HepG2 (cell line): ENCODE measurements around the gene GADD45GIP1. TPM values are rescaled to one million over a fixed set of nuclear protein-coding genes. Genes with fewer than 3 reads are reported as not detected.

Source experiments
- IRF1 ChIP-seq: sonication (generic); formaldehyde crosslinking; IDR thresholded peaks from 2 replicates; pipeline ENCODE4 v1.4.0; 2020; ENCODE audit warnings: low read depth, mild to moderate bottlenecking, missing genetic modification reagents
- IRF9 ChIP-seq: sonication (generic); formaldehyde crosslinking; IDR thresholded peaks from 2 replicates; pipeline ENCODE4 v1.8.0; 2022; ENCODE audit warnings: missing genetic modification reagents, mild to moderate bottlenecking, borderline replicate concordance
- KDM1A ChIP-seq: IDR thresholded peaks from 2 replicates; pipeline ENCODE4 v1.6.1; 2016; ENCODE audit warnings: missing compliant biosample characterization
- RARG ChIP-seq: sonication (generic); formaldehyde crosslinking; IDR thresholded peaks from 2 replicates; pipeline ENCODE4 v1.4.0; 2020; ENCODE audit warnings: low read depth, mild to moderate bottlenecking, missing genetic modification reagents
- RBM22 ChIP-seq: fragments of 200-400 bp; formaldehyde crosslinking; optimal IDR thresholded peaks from 2 replicates; pipeline ENCODE3; 2017; ENCODE audit warnings: mild to moderate bottlenecking, low read length, moderate library complexity
- RBM39 ChIP-seq: fragments of 200-400 bp; formaldehyde crosslinking; IDR thresholded peaks from one replicate; pipeline ENCODE4 v1.6.1; 2018; ENCODE audit warnings: antibody characterized with exemption, mild to moderate bottlenecking, low read depth, low read length; ENCODE audit not compliant: poor library complexity, severe bottlenecking
- RCOR2 ChIP-seq: IDR thresholded peaks from 2 replicates; pipeline ENCODE4 v1.6.1; 2016; ENCODE audit warnings: missing biosample characterization, missing genetic modification reagents
- RNF2 ChIP-seq: fragments of 450-650 bp; conservative IDR thresholded peaks from 2 replicates; pipeline ENCODE4 v1.6.1; 2016; ENCODE audit warnings: low read depth
- SNAPC4 ChIP-seq: sonication (generic); formaldehyde crosslinking; IDR thresholded peaks from 2 replicates; pipeline ENCODE4 v1.4.0; 2020; ENCODE audit warnings: mild to moderate bottlenecking, missing genetic modification reagents
- TMF1 ChIP-seq: sonication (generic); formaldehyde crosslinking; IDR thresholded peaks from 2 replicates; pipeline ENCODE4 v1.8.1; 2022; ENCODE audit warnings: low read depth, missing genetic modification reagents
- TOE1 ChIP-seq: sonication (generic); formaldehyde crosslinking; IDR thresholded peaks from 2 replicates; pipeline ENCODE4 v1.4.0; 2020; ENCODE audit warnings: mild to moderate bottlenecking, missing genetic modification reagents
- U2AF2 ChIP-seq: fragments of 200-400 bp; formaldehyde crosslinking; IDR thresholded peaks from 2 replicates; pipeline ENCODE4 v1.6.1; 2017; ENCODE audit warnings: low read depth, mild to moderate bottlenecking, low read length
- ZNF451 ChIP-seq: sonication (generic); formaldehyde crosslinking; IDR thresholded peaks from 2 replicates; pipeline ENCODE4 v1.5.0; 2020; ENCODE audit warnings: mild to moderate bottlenecking, missing genetic modification reagents
- polyA plus RNA-seq, 8 experiments: library from polyadenylated mRNA; depleted of rRNA in 3 of 8; stranded (reverse) in 7 of 8; unstranded in 1 of 8; fragments of >200 nt; fragmentation: Illumina TruSeq in 4 of 8; extraction: Trizol in 4 of 8; gene quantifications; 2 replicates each; pipeline versions ENCODE4 v1.2.1 to v1.2.3, GENCODE V29; 2011 to 2016; ENCODE audit warnings: low read depth in 4 of 8, missing spikeins in 1 of 8, mixed read lengths in 1 of 8; ENCODE audit not compliant: insufficient read depth in 1 of 8
- total RNA-seq, 5 experiments: library from RNA; depleted of rRNA; stranded (reverse); fragments of >200 nt; fragmentation: Illumina TruSeq; extraction: Trizol; gene quantifications; 2 replicates each; pipeline ENCODE4 v1.2.3, GENCODE V29; 2016; ENCODE audit warnings: low read depth in 1 of 5
- TF ChIP-seq, protein P1 (sequence below): sonication (generic); formaldehyde crosslinking; conservative IDR thresholded peaks from 2 replicates; pipeline ENCODE4 v1.8.0; 2022; ENCODE audit warnings: mild to moderate bottlenecking, moderate library complexity, missing genetic modification reagents
- TF ChIP-seq, protein P2 (sequence below): sonication (generic); formaldehyde crosslinking; IDR thresholded peaks from 2 replicates; pipeline ENCODE4 v1.8.0; 2022; ENCODE audit warnings: mild to moderate bottlenecking, missing genetic modification reagents, borderline replicate concordance

The GADD45GIP1 gene
- total and polyA plus RNA-seq, 2 of the 13 experiments (the other 11 are each of a cell fraction or from before 2014, with no cell fraction given), result 24.6 to 30.7 TPM

- TF ChIP-seq RCOR2, result no peak
- TF ChIP-seq TMF1 (CRISPR knock-in tag), result no peak
- TF ChIP-seq SNAPC4 (CRISPR knock-in tag), result no peak
- no peak for TF ChIP-seq IRF1 (CRISPR knock-in tag)
- peak; percentile 72; the same call in 1 of the 2 replicates for TF ChIP-seq IRF9 (CRISPR knock-in tag)
- no peak for TF ChIP-seq RNF2
- no peak for TF ChIP-seq RBM22
- TF ChIP-seq RBM39, result peak; percentile 77
- TF ChIP-seq, protein P1, sequence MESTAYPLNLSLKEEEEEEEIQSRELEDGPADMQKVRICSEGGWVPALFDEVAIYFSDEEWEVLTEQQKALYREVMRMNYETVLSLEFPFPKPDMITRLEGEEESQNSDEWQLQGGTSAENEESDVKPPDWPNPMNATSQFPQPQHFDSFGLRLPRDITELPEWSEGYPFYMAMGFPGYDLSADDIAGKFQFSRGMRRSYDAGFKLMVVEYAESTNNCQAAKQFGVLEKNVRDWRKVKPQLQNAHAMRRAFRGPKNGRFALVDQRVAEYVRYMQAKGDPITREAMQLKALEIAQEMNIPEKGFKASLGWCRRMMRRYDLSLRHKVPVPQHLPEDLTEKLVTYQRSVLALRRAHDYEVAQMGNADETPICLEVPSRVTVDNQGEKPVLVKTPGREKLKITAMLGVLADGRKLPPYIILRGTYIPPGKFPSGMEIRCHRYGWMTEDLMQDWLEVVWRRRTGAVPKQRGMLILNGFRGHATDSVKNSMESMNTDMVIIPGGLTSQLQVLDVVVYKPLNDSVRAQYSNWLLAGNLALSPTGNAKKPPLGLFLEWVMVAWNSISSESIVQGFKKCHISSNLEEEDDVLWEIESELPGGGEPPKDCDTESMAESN (CRISPR knock-in tag), result no peak; the same call in 1 of the 2 replicates
- no peak for TF ChIP-seq KDM1A (CRISPR knock-in tag)
- no peak for TF ChIP-seq ZNF451 (CRISPR knock-in tag)
- TF ChIP-seq, protein P2, sequence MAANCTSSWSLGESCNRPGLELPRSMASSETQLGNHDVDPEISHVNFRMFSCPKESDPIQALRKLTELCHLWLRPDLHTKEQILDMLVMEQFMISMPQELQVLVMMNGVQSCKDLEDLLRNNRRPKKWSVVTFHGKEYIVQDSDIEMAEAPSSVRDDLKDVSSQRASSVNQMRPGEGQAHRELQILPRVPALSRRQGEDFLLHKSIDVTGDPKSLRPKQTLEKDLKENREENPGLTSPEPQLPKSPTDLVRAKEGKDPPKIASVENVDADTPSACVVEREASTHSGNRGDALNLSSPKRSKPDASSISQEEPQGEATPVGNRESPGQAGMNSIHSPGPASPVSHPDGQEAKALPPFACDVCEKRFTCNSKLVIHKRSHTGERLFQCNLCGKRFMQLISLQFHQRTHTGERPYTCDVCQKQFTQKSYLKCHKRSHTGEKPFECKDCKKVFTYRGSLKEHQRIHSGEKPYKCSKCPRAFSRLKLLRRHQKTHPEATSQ, result 0 out of 2 replicates have a peak, but pooled peaks have one; percentile 35
- TF ChIP-seq U2AF2, result no peak
- TF ChIP-seq TOE1, result no peak; the same call in 1 of the 2 replicates
- TF ChIP-seq RARG (CRISPR knock-in tag), result no peak
Measured at GRCh38 chr19:12956446-12957388, at the start of gene GADD45GIP1 (continued).
